ENCODE data around the gene HS3ST3A1. TPM values are rescaled to one million over a fixed set of nuclear protein-coding genes. Genes with fewer than 3 reads are reported as not detected.

HS3ST3A1 gene
- total and polyA plus RNA-seq, 2 of the 4 experiments (the other 2 are of a cell fraction), result 8.8 to 9.0 TPM

- H3K14ac ChIP-seq (replicated peaks; ENCODE audit: low read depth, low read length), result peak overlapping the region; percentile 79
- peaks cover 15% of the 10 kb centered on the region; the same call in 1 of the 2 replicates for H3K9me1 ChIP-seq (ENCODE audit: insufficient read depth, low read length)
- peaks cover 31 to 60% of the 10 kb centered on the region in 2 experiments for H3K79me1 ChIP-seq (ENCODE audit: low read depth in 1 of 2, low read length in 2 of 2)
- no peaks in the 10 kb centered on the region for H4K20me1 ChIP-seq (ENCODE audit: insufficient read depth, low read length)
- H3K4me1 ChIP-seq (ENCODE audit: control insufficient read depth, insufficient read depth, low read length), result peaks cover 25% of the 10 kb centered on the region
- no peak overlapping the region for H3K4me3 ChIP-seq (ENCODE audit: insufficient read depth, low read depth, low read length)
- H3K27me3 ChIP-seq (ENCODE audit: control insufficient read depth, insufficient read depth, low read length), result no peaks in the 10 kb centered on the region
- no peak for DNase-seq
- dilution Hi-C loops (cut with HindIII; ENCODE audit: low sequenced_read_pairs, unreplicated experiment) (no loop called here), in situ Hi-C loops (cut with MboI; ENCODE audit: low sequenced_read_pairs) (no loop called here), intact Hi-C loops (cut with micrococcal nuclease) (no loop called here)
- H3K27ac ChIP-seq (ENCODE audit: insufficient read depth, low read length), result peak overlapping the region; percentile 60
- POLR2A ChIA-PET (ENCODE audit: unreplicated experiment), result no interaction called here
- H2BK120ac ChIP-seq (ENCODE audit: low read depth, low read length), result peak overlapping the region; percentile 80
- H3K18ac ChIP-seq (ENCODE audit: low read depth, low read length), result peak overlapping the region; percentile 28
- no TSS peak for BruUV-seq (replicated peaks)
- H2BK15ac ChIP-seq (ENCODE audit: low read depth, low read length), result peak overlapping the region; percentile 93
- H3K4ac ChIP-seq (ENCODE audit: low read depth, low read length), result peak overlapping the region; percentile 88
- H3K9me3 ChIP-seq (ENCODE audit: control insufficient read depth, insufficient read depth, low read length), result no peaks in the 10 kb centered on the region
- H3K23ac ChIP-seq (ENCODE audit: low read depth, low read length), result peak overlapping the region; percentile 13; the same call in 1 of the 2 replicates
- H3K36me3 ChIP-seq (ENCODE audit: control insufficient read depth, insufficient read depth, low read length), result no peaks in the 10 kb centered on the region
- peak overlapping the region; percentile 29; the same call in 1 of the 2 replicates for H3K56ac ChIP-seq (ENCODE audit: extremely low read depth, insufficient read depth, low read length)
- ATAC-seq (ENCODE audit: low read depth), result peak; percentile 4; the same call in 1 of the 2 replicates
- H2AK9ac ChIP-seq (replicated peaks; ENCODE audit: low read depth, low read length, poor library complexity), result peak overlapping the region; percentile 86
- peak overlapping the region; percentile 94 for H2BK20ac ChIP-seq (ENCODE audit: low read depth, low read length)
- H4K8ac ChIP-seq (ENCODE audit: low read depth in 2 of 2, low read length in 2 of 2), result peak overlapping the region; percentile 14 to 91; a peak in 3 of 4 replicates
- TF ChIP-seq NFE2L2 (IDR thresholded peaks at IDR 0.05; ENCODE audit: low read depth, low read length) (0 out of 2 replicates have a peak, but pooled peaks have one; percentile 7), USF2 (IDR thresholded peaks at IDR 0.05; ENCODE audit: low read depth, low read length) (0 out of 2 replicates have a peak, but pooled peaks have one; percentile 72), FOS (IDR thresholded peaks at IDR 0.05; ENCODE audit: low read depth, low read length) (no peak), RAD21 (IDR thresholded peaks at IDR 0.05; ENCODE audit: low read length) (peak; percentile 30; the same call in 1 of the 2 replicates), SMC3 (IDR thresholded peaks at IDR 0.05; ENCODE audit: low read depth, low read length) (no peak)
- H2BK5ac ChIP-seq (ENCODE audit: low read depth, low read length, poor library complexity, severe bottlenecking), result peak overlapping the region; percentile 94
- peak overlapping the region; percentile 5; the same call in 1 of the 2 replicates for H3K9ac ChIP-seq (ENCODE audit: low read depth, low read length)
- CTCF ChIA-PET, result interaction anchor here (0.6 kb wide), 1 partner anchor 1482 kb away, joined by 3 read pairs; no protein-coding TSS in a partner anchor
- H3K4me2 ChIP-seq (ENCODE audit: low read depth, low read length), result no peak overlapping the region
- H2AFZ ChIP-seq (replicated peaks; ENCODE audit: low read length, poor library complexity), result peak overlapping the region; percentile 91
- peak overlapping the region; percentile 93 for H2AK5ac ChIP-seq (ENCODE audit: low read depth, low read length)
- peak overlapping the region; percentile 90 for H4K91ac ChIP-seq (ENCODE audit: insufficient read depth, low read depth, low read length)
- 46% methylated on average over 3 of the region's 14 CpGs; no CpG with 5 or more reads in 1 of the 2 experiments for WGBS, 2 experiments (ENCODE audit: extremely low coverage in 2 of 2, insufficient read length in 1 of 2)
- peak overlapping the region; percentile 87 for H4K5ac ChIP-seq (ENCODE audit: low read depth, low read length)
Measured at GRCh38 chr17:13561606-13562270, 40.0 kb downstream of the HS3ST3A1 start.
